ENCODE results near the gene SIDT2.
"Not testable (repeated sequence)": the region's sequence is repeated elsewhere in the genome, so short reads cannot be mapped to it uniquely, and the experiment has no call there.

The SIDT2 gene

GRCh38 chr11:117181586-117182550 is 3.3 kb downstream of the SIDT2 start:
- Mint-ChIP-seq H3K9me3 (no peaks in the 10 kb centered on the region), H3K36me3 (no peaks in the 10 kb centered on the region), H3K27ac (no peak overlapping the region), H3K4me1 (peaks cover 29% of the 10 kb centered on the region), H3K4me3 (no peak overlapping the region), H3K27me3 (no peaks in the 10 kb centered on the region)

- Mint-ChIP-seq H3K27me3 (no peaks in the 10 kb centered on the region), H3K9me3 (no peaks in the 10 kb centered on the region), H3K4me1 (peaks cover 29% of the 10 kb centered on the region), H3K27ac (no peak overlapping the region), H3K4me3 (no peak overlapping the region), H3K36me3 (no peaks in the 10 kb centered on the region)
These were observed 4.0 kb downstream of the SIDT2 start for GRCh38 chr11:117182551-117182935.

GRCh38 chr11:117183178-117183577 is 4.6 kb downstream of the SIDT2 start:
- H3K36me3 Mint-ChIP-seq, H3K4me3 Mint-ChIP-seq, H3K27ac Mint-ChIP-seq, H3K27me3 Mint-ChIP-seq, H3K9me3 Mint-ChIP-seq: not testable (repeated sequence)
- H3K4me1 Mint-ChIP-seq, result peaks cover 22% of the 10 kb centered on the region

- H3K36me3 Mint-ChIP-seq, result no peaks in the 10 kb centered on the region
- H3K27ac Mint-ChIP-seq, result no peak overlapping the region
- H3K4me3 Mint-ChIP-seq, result no peak overlapping the region
- H3K9me3 Mint-ChIP-seq, result no peaks in the 10 kb centered on the region
- H3K4me1 Mint-ChIP-seq, result peaks cover 20% of the 10 kb centered on the region
- no peaks in the 10 kb centered on the region for H3K27me3 Mint-ChIP-seq
These were observed 5.3 kb downstream of the SIDT2 start for GRCh38 chr11:117183724-117184349.

GRCh38 chr11:117185736-117186430 is 7.3 kb downstream of the SIDT2 start:
- Mint-ChIP-seq H3K4me1 (peaks cover 4% of the 10 kb centered on the region), H3K27me3 (no peaks in the 10 kb centered on the region), H3K4me3 (no peak overlapping the region), H3K27ac (no peak overlapping the region), H3K36me3 (no peaks in the 10 kb centered on the region), H3K9me3 (no peaks in the 10 kb centered on the region)

GRCh38 chr11:117186431-117186761 is 7.9 kb downstream of the SIDT2 start:
- H3K27ac Mint-ChIP-seq, result no peak overlapping the region
- no peaks in the 10 kb centered on the region for H3K27me3 Mint-ChIP-seq
- H3K9me3 Mint-ChIP-seq, result no peaks in the 10 kb centered on the region
- no peaks in the 10 kb centered on the region for H3K4me1 Mint-ChIP-seq
- no peaks in the 10 kb centered on the region for H3K36me3 Mint-ChIP-seq
- no peak overlapping the region for H3K4me3 Mint-ChIP-seq

GRCh38 chr11:117187007-117187406 is 8.5 kb downstream of the SIDT2 start:
- Mint-ChIP-seq H3K4me1 (no peaks in the 10 kb centered on the region), H3K27me3 (no peaks in the 10 kb centered on the region), H3K27ac (no peak overlapping the region), H3K36me3 (no peaks in the 10 kb centered on the region), H3K4me3 (no peak overlapping the region), H3K9me3 (no peaks in the 10 kb centered on the region)

- no peak overlapping the region for H3K27ac Mint-ChIP-seq
These were observed 8.9 kb downstream of the SIDT2 start for GRCh38 chr11:117187428-117187798.

GRCh38 chr11:117187799-117188481 is 9.4 kb downstream of the SIDT2 start:
- Mint-ChIP-seq H3K27me3 (no peaks in the 10 kb centered on the region), H3K36me3 (no peaks in the 10 kb centered on the region), H3K27ac (no peak overlapping the region), H3K4me1 (no peaks in the 10 kb centered on the region), H3K9me3 (no peaks in the 10 kb centered on the region), H3K4me3 (no peak overlapping the region)

More at GRCh38 chr11:117187428-117187798, 8.9 kb downstream of the SIDT2 start:
- H3K4me1 Mint-ChIP-seq, result no peaks in the 10 kb centered on the region
- H3K9me3 Mint-ChIP-seq, result no peaks in the 10 kb centered on the region
- H3K36me3 Mint-ChIP-seq, result no peaks in the 10 kb centered on the region
- no peaks in the 10 kb centered on the region for H3K27me3 Mint-ChIP-seq
- H3K4me3 Mint-ChIP-seq, result no peak overlapping the region

GRCh38 chr11:117188620-117189081 is 10.1 kb downstream of the SIDT2 start:
- H3K4me3 Mint-ChIP-seq, result no peak overlapping the region
- no peaks in the 10 kb centered on the region for H3K4me1 Mint-ChIP-seq
- no peaks in the 10 kb centered on the region for H3K27me3 Mint-ChIP-seq
- no peak overlapping the region for H3K27ac Mint-ChIP-seq
- H3K36me3 Mint-ChIP-seq, result no peaks in the 10 kb centered on the region
- H3K9me3 Mint-ChIP-seq, result no peaks in the 10 kb centered on the region

- Mint-ChIP-seq H3K27ac (no peak overlapping the region), H3K9me3 (no peaks in the 10 kb centered on the region), H3K36me3 (no peaks in the 10 kb centered on the region), H3K27me3 (no peaks in the 10 kb centered on the region), H3K4me1 (no peaks in the 10 kb centered on the region), H3K4me3 (no peak overlapping the region)
These were observed 10.8 kb downstream of the SIDT2 start for GRCh38 chr11:117189191-117189940.

- no peaks in the 10 kb centered on the region for H3K9me3 Mint-ChIP-seq
These were observed 11.5 kb downstream of the SIDT2 start for GRCh38 chr11:117189941-117190544.

GRCh38 chr11:117191680-117192400 is 13.3 kb downstream of the SIDT2 start:
- Mint-ChIP-seq H3K36me3 (peaks cover 2% of the 10 kb centered on the region), H3K4me1 (no peaks in the 10 kb centered on the region), H3K27me3 (no peaks in the 10 kb centered on the region)

More at GRCh38 chr11:117189941-117190544, 11.5 kb downstream of the SIDT2 start:
- no peak overlapping the region for H3K27ac Mint-ChIP-seq
- H3K4me3 Mint-ChIP-seq, result no peak overlapping the region
- no peaks in the 10 kb centered on the region for H3K4me1 Mint-ChIP-seq
- H3K27me3 Mint-ChIP-seq, result no peaks in the 10 kb centered on the region
- H3K36me3 Mint-ChIP-seq, result no peaks in the 10 kb centered on the region

GRCh38 chr11:117192401-117192875 is 13.9 kb downstream of the SIDT2 start:
- Mint-ChIP-seq H3K4me1 (no peaks in the 10 kb centered on the region), H3K4me3 (no peak overlapping the region), H3K9me3 (no peaks in the 10 kb centered on the region), H3K36me3 (peaks cover 2% of the 10 kb centered on the region), H3K27ac (no peak overlapping the region), H3K27me3 (no peaks in the 10 kb centered on the region)

More at GRCh38 chr11:117191680-117192400, 13.3 kb downstream of the SIDT2 start:
- no peaks in the 10 kb centered on the region for H3K9me3 Mint-ChIP-seq
- H3K27ac Mint-ChIP-seq, result no peak overlapping the region
- no peak overlapping the region for H3K4me3 Mint-ChIP-seq

Measured in activated naive CD4-positive, alpha-beta T cell treated with anti-CD3 and anti-CD28 coated beads, Interleukin-2, amount 50 U/mL, for 24 hours (primary cell).